B cell (primary cell): ENCODE results near the gene IL31RA. TPM values are rescaled to one million over a fixed set of nuclear protein-coding genes. Genes with fewer than 3 reads are reported as not detected.

ENCODE experiments used
- ATAC-seq: fragments of 200-7000 bp; cut with Tn5 transposase; one replicate; pipeline ENCODE4 v1.10.0; 2021; ENCODE audit warnings: low read depth, mild to moderate bottlenecking, moderate number of reproducible peaks, moderate library complexity
- CTCF ChIA-PET: fragments of 350-600 bp; sonication (Branson Sonifier 250); formaldehyde crosslinking; loops from one replicate; lab custom pipeline; 2021; ENCODE audit warnings: antibody characterized with exemption, inconsistent platforms; lab: Charles Lee
- POLR2A ChIA-PET: fragments of 350-600 bp; sonication (Branson Sonifier 250); formaldehyde crosslinking; loops from one replicate; lab custom pipeline; 2021; ENCODE audit warnings: antibody characterized with exemption; lab: Charles Lee
- DNase-seq: peaks from one replicate; pipeline ENCODE4 v3.0.0; 2013
- H2AFZ ChIP-seq: 2 replicates; pipeline ENCODE4 v1.6.1; 2012; ENCODE audit warnings: mild to moderate bottlenecking, low read depth, low read length; ENCODE audit not compliant: insufficient read depth, poor library complexity, severe bottlenecking
- H3K27ac ChIP-seq, 2 donors: 1 replicate in 1 of 2; 2 replicates in 1 of 2; pipeline ENCODE4 v1.5.1; 2012 to 2013; ENCODE audit warnings: low read length in 2 of 2, mild to moderate bottlenecking in 2 of 2, moderate library complexity in 1 of 2
- H3K27me3 ChIP-seq, 4 experiments: fragments of 200-600 bp in 1 of 4; sonication (generic) in 1 of 4; replicated peaks in 1 of 4; 1 replicate in 2 of 4; 2 replicates in 2 of 4; pipeline versions ENCODE4 v1.6.1 to v1.7.0; 2013 to 2016; ENCODE audit warnings: low read length in 3 of 4, mild to moderate bottlenecking in 2 of 4, mixed read lengths in 1 of 4, moderate library complexity in 1 of 4; ENCODE audit not compliant: insufficient read depth in 4 of 4, control insufficient read depth in 3 of 4; ENCODE audit errors: control extremely low read depth in 1 of 4
- H3K36me3 ChIP-seq, 2 experiments: replicated peaks in 1 of 2; 1 replicate in 1 of 2; 2 replicates in 1 of 2; pipeline versions ENCODE4 v1.6.1 to v1.7.1; 2013; ENCODE audit warnings: low read length in 1 of 2; ENCODE audit not compliant: insufficient read depth in 2 of 2, control insufficient read depth in 1 of 2; ENCODE audit errors: control extremely low read depth in 1 of 2, extremely low read depth in 1 of 2
- H3K4me1 ChIP-seq, 2 donors: fragments of 200-600 bp in 1 of 2; sonication (generic) in 1 of 2; 1 replicate in 1 of 2; 2 replicates in 1 of 2; pipeline versions ENCODE4 v1.5.1 to v1.6.1; 2013 to 2017; ENCODE audit warnings: low read length in 2 of 2; ENCODE audit not compliant: control insufficient read depth in 2 of 2, insufficient read depth in 2 of 2
- H3K4me2 ChIP-seq: replicated peaks from 2 replicates; pipeline ENCODE3; 2012; ENCODE audit warnings: mild to moderate bottlenecking, low read depth, low read length; ENCODE audit not compliant: poor library complexity, severe bottlenecking
- H3K4me3 ChIP-seq, 5 experiments: fragments of 200-600 bp in 1 of 5; sonication (generic) in 1 of 5; 1 replicate in 3 of 5; 2 replicates in 2 of 5; pipeline versions ENCODE4 v1.5.1 to v1.7.0; 2011 to 2016; ENCODE audit warnings: low read length in 4 of 5, mild to moderate bottlenecking in 4 of 5, low read depth in 2 of 5, control low read depth in 1 of 5, moderate library complexity in 1 of 5; ENCODE audit not compliant: insufficient read depth in 1 of 5; ENCODE audit errors: control extremely low read depth in 1 of 5, extremely low read depth in 1 of 5
- H3K79me2 ChIP-seq: fragments of 200-600 bp; sonication (generic); one replicate; pipeline ENCODE4 v1.6.0; 2016; ENCODE audit warnings: low read length; ENCODE audit not compliant: control insufficient read depth, insufficient read depth
- H3K9ac ChIP-seq: fragments of 200-600 bp; sonication (generic); 2 replicates; pipeline ENCODE4 v1.6.1; 2017; ENCODE audit warnings: mild to moderate bottlenecking, low read length, moderate library complexity
- H3K9me3 ChIP-seq, 3 donors: one replicate each; pipeline versions ENCODE4 v1.6.1 to v1.7.1; 2013; ENCODE audit warnings: low read length in 2 of 3; ENCODE audit not compliant: control insufficient read depth in 2 of 3, insufficient read depth in 1 of 3; ENCODE audit errors: control extremely low read depth in 1 of 3
- H4K20me1 ChIP-seq: 2 replicates; pipeline ENCODE4 v1.6.0; 2012; ENCODE audit warnings: mild to moderate bottlenecking, low read length; ENCODE audit not compliant: insufficient read depth, control insufficient read depth, poor library complexity, severe bottlenecking
- H3K27ac Mint-ChIP-seq: one replicate; pipeline ENCODE4 v1.8.0; 2021; ENCODE audit warnings: mixed read lengths
- H3K27me3 Mint-ChIP-seq: one replicate; pipeline ENCODE4 v1.8.0; 2021; ENCODE audit warnings: mixed read lengths
- H3K4me1 Mint-ChIP-seq: one replicate; pipeline ENCODE4 v1.8.0; 2021; ENCODE audit warnings: mixed read lengths
- H3K4me3 Mint-ChIP-seq: one replicate; pipeline ENCODE4 v1.8.0; 2021; ENCODE audit warnings: mixed read lengths
- H3K9me3 Mint-ChIP-seq: one replicate; pipeline ENCODE4 v1.8.0; 2022; ENCODE audit warnings: mixed read lengths; ENCODE audit not compliant: insufficient read depth
- EZH2 ChIP-seq: IDR thresholded peaks from 2 replicates; pipeline ENCODE4 v1.6.1; 2012; ENCODE audit warnings: borderline replicate concordance, low read depth, mild to moderate bottlenecking, moderate library complexity, low read length; ENCODE audit not compliant: insufficient read depth, poor library complexity, severe bottlenecking
- WGBS: methylation state at CpG from one replicate; pipeline ENCODE4 v1.1.5; 2013; ENCODE audit warnings: missing lambda C conversion rate; ENCODE audit not compliant: insufficient coverage; 5-methylcytosine and 5-hydroxymethylcytosine counted together
- intact Hi-C: fragments of 100-400 bp; cut with micrococcal nuclease; formaldehyde crosslinking; loops from one replicate; pipeline ENCODE4 v1.10.0; 2022
- polyA plus RNA-seq: library from polyadenylated mRNA; depleted of rRNA; stranded (reverse); fragments of >200 nt; gene quantifications from 2 replicates; pipeline ENCODE4 v1.2.3, GENCODE V29; 2012
- total RNA-seq, 2 donors: library from RNA; stranded (reverse); fragments of 120-200 nt in 1 of 2; gene quantifications; 1 replicate in 1 of 2; 2 replicates in 1 of 2; pipeline versions ENCODE4 v1.2.3 to v1.2.4, GENCODE V29; 2013 to 2022
- TF ChIP-seq, protein P1 (sequence below): fragments of 200-600 bp; IDR thresholded peaks from one replicate; pipeline ENCODE4 v1.8.0; 2022; ENCODE audit warnings: antibody characterized with exemption, mild to moderate bottlenecking

IL31RA gene
- total and polyA plus RNA-seq, 2 donors (not counting 1 experiment from before 2014, with no cell fraction given), result not detected

DNA sequence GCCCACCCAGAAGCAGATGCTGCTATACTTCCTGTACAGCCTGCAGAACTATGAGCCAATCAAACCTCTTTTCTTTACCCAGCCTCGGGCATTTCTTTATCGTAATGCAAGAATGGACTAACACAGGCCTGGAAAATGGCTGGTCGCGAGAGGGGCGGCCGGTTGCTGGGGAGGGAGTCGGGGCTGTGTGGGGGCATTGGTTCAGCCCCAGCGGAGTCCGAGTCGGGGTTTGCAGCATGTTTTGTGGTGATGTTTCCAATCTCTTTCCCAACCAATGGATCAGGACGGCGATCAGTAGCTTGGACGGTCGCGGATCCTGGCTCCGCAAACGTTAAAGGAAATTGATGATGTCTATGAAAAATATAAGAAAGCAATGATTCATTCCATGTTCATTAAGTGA lies 18.7 kb upstream of the IL31RA start:
- H3K27me3 ChIP-seq, result no peaks in the 10 kb centered on the region
- Mint-ChIP-seq H3K27me3 (peaks cover 9% of the 10 kb centered on the region), H3K27ac (no peak overlapping the region), H3K9me3 (no peaks in the 10 kb centered on the region), H3K4me3 (no peak overlapping the region), H3K4me1 (no peaks in the 10 kb centered on the region)
- H3K36me3 ChIP-seq, result no peaks in the 10 kb centered on the region
- TF ChIP-seq, protein P1, sequence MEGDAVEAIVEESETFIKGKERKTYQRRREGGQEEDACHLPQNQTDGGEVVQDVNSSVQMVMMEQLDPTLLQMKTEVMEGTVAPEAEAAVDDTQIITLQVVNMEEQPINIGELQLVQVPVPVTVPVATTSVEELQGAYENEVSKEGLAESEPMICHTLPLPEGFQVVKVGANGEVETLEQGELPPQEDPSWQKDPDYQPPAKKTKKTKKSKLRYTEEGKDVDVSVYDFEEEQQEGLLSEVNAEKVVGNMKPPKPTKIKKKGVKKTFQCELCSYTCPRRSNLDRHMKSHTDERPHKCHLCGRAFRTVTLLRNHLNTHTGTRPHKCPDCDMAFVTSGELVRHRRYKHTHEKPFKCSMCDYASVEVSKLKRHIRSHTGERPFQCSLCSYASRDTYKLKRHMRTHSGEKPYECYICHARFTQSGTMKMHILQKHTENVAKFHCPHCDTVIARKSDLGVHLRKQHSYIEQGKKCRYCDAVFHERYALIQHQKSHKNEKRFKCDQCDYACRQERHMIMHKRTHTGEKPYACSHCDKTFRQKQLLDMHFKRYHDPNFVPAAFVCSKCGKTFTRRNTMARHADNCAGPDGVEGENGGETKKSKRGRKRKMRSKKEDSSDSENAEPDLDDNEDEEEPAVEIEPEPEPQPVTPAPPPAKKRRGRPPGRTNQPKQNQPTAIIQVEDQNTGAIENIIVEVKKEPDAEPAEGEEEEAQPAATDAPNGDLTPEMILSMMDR, result no peak
- TF ChIP-seq EZH2, result no peak
- no peak overlapping the region for H2AFZ ChIP-seq
- no peaks in the 10 kb centered on the region for H3K4me1 ChIP-seq
- 93% methylated on average over 3 of the region's 17 CpGs for WGBS
- H3K9me3 ChIP-seq, result peaks cover 0 to 6% (median 0%) of the 10 kb centered on the region in 3 donors
- DNase-seq (no peak), ATAC-seq (no peak)
- intact Hi-C loops, result no loop called here
- ChIA-PET POLR2A (no interaction called here), CTCF (no interaction called here)
- H3K4me2 ChIP-seq, result no peak overlapping the region
- no peak overlapping the region for H3K27ac ChIP-seq
- no peak overlapping the region for H3K9ac ChIP-seq
- no peaks in the 10 kb centered on the region for H3K79me2 ChIP-seq
- no peaks in the 10 kb centered on the region for H4K20me1 ChIP-seq
- H3K4me3 ChIP-seq, result no peak overlapping the region

DNA sequence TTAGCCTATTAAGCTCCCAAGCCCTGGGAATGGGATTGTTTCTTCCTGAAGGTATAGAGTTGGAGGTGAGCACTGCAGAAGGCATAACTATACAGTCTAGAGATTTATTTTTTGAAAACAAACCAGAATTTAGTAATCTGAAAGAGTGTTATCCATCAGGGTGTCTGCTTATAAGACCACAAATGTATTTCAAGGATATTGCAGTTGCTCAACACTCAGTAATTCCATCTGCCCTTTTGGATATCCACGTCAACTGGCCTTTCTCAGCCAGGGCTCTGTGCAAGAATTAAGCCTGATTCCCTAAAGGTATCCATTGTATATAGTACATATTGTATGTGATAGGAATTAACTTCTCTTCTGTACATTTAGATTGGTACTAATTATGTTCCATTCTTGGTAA lies 15.0 kb upstream of the IL31RA start:
- CTCF ChIA-PET, result no interaction called here
- no peak for ATAC-seq
- no peak overlapping the region for H3K4me2 ChIP-seq

More for the DNA sequence above, 15.0 kb upstream of the IL31RA start:
- no peak for DNase-seq
- Mint-ChIP-seq H3K27me3 (peaks cover 20% of the 10 kb centered on the region), H3K4me1 (no peaks in the 10 kb centered on the region), H3K27ac (no peak overlapping the region), H3K9me3 (no peaks in the 10 kb centered on the region), H3K4me3 (no peak overlapping the region)
- no CpG with 5 or more reads among the region's 1 CpG for WGBS
- Histone ChIP-seq H3K9me3 (peaks cover 0 to 6% (median 0%) of the 10 kb centered on the region in 3 donors), H2AFZ (no peak overlapping the region), H3K27ac (no peak overlapping the region), H3K27me3 (no peaks in the 10 kb centered on the region), H3K4me1 (no peaks in the 10 kb centered on the region), H3K36me3 (no peaks in the 10 kb centered on the region), H3K4me3 (no peak overlapping the region), H3K9ac (no peak overlapping the region), H4K20me1 (no peaks in the 10 kb centered on the region), H3K79me2 (no peaks in the 10 kb centered on the region)
- POLR2A ChIA-PET, result no interaction called here
- intact Hi-C loops, result no loop called here
- no peak for TF ChIP-seq EZH2
- TF ChIP-seq, protein P1, result no peak
